GM06990 (cell line): ENCODE measurements around the gene SPATA2.

ENCODE experiments used
- DNase-seq: peaks from one replicate; pipeline ENCODE4 v3.0.0-alpha.2; 2011; ENCODE audit not compliant: insufficient read length; ENCODE audit errors: extremely low read depth
- H3K27me3 ChIP-seq: replicated peaks from 2 replicates; pipeline ENCODE4 v1.6.0; 2011; ENCODE audit warnings: low read length; ENCODE audit not compliant: control insufficient read depth, insufficient read depth
- H3K36me3 ChIP-seq: 2 replicates; pipeline ENCODE4 v1.5.1; 2011; ENCODE audit warnings: low read length; ENCODE audit not compliant: control insufficient read depth, insufficient read depth
- H3K4me3 ChIP-seq: replicated peaks from 2 replicates; pipeline ENCODE4 v1.5.1; 2011; ENCODE audit warnings: low read depth, mild to moderate bottlenecking, control low read depth, low read length
- CTCF ChIP-seq: IDR thresholded peaks from 2 replicates; pipeline ENCODE4 v1.5.1; 2011; ENCODE audit warnings: low read length, control low read depth, mild to moderate bottlenecking, inconsistent platforms; ENCODE audit not compliant: insufficient read depth, poor library complexity, severe bottlenecking

SPATA2 gene

GRCh38 chr20:49924247-49924646, 8.9 kb upstream of the SPATA2 start:
- DNase-seq, result no peak
- no peak for TF ChIP-seq CTCF
- Histone ChIP-seq H3K36me3 (no peaks in the 10 kb centered on the region), H3K27me3 (no peaks in the 10 kb centered on the region), H3K4me3 (no peak overlapping the region)

- Histone ChIP-seq H3K27me3 (no peaks in the 10 kb centered on the region), H3K36me3 (no peaks in the 10 kb centered on the region), H3K4me3 (no peak overlapping the region)
- DNase-seq, result no peak
- TF ChIP-seq CTCF, result no peak
Observed at GRCh38 chr20:49919461-49919860, 4.1 kb upstream of the SPATA2 start.

- Histone ChIP-seq H3K36me3 (no peaks in the 10 kb centered on the region), H3K4me3 (no peak overlapping the region), H3K27me3 (no peaks in the 10 kb centered on the region)
- TF ChIP-seq CTCF, result no peak
- no peak for DNase-seq
Observed at GRCh38 chr20:49919009-49919408, 3.7 kb upstream of the SPATA2 start.

GRCh38 chr20:49918446-49918845, 3.1 kb upstream of the SPATA2 start:
- DNase-seq, result no peak
- no peaks in the 10 kb centered on the region for H3K27me3 ChIP-seq
- H3K36me3 ChIP-seq, result no peaks in the 10 kb centered on the region
- no peak for TF ChIP-seq CTCF
- H3K4me3 ChIP-seq, result no peak overlapping the region

GRCh38 chr20:49916146-49917002, 1.0 kb upstream of the SPATA2 start:
- no peak for TF ChIP-seq CTCF
- peak; percentile 64 for DNase-seq
- H3K36me3 ChIP-seq, result peaks cover 2% of the 10 kb centered on the region; the same call in 1 of the 2 replicates
- peak overlapping the region; percentile 71 for H3K4me3 ChIP-seq
- H3K27me3 ChIP-seq, result no peaks in the 10 kb centered on the region

- no peak for TF ChIP-seq CTCF
- DNase-seq, result no peak
- Histone ChIP-seq H3K27me3 (no peaks in the 10 kb centered on the region), H3K4me3 (peak overlapping the region; percentile 71), H3K36me3 (peaks cover 5% of the 10 kb centered on the region)
Observed at GRCh38 chr20:49915118-49915379, 280 bp downstream of the SPATA2 start.
